A673 (cell line): Measurements from ENCODE around the gene PAQR9.

Source experiments
- CTCF ChIP-seq: fragments of 300-800, 200-600 bp; sonication (generic); conservative IDR thresholded peaks from 2 replicates; pipeline ENCODE4 v1.5.1; 2017; ENCODE audit warnings: low read depth, mild to moderate bottlenecking, antibody characterized with exemption, low read length, moderate library complexity, mixed read lengths
- EZH2 ChIP-seq: fragments of 200-600 bp; sonication (generic); IDR thresholded peaks from 2 replicates; pipeline ENCODE4 v1.6.1; 2017; ENCODE audit warnings: borderline replicate concordance, low read depth, mild to moderate bottlenecking, mixed read lengths, antibody characterized with exemption, low read length; ENCODE audit not compliant: poor library complexity, severe bottlenecking

- TF ChIP-seq CTCF (no peak), EZH2 (no peak)
Measured at GRCh38 chr3:142972092-142972753, 8.7 kb upstream of the PAQR9 start.
